Measurements from ENCODE around the gene LCE1F.

DNA sequence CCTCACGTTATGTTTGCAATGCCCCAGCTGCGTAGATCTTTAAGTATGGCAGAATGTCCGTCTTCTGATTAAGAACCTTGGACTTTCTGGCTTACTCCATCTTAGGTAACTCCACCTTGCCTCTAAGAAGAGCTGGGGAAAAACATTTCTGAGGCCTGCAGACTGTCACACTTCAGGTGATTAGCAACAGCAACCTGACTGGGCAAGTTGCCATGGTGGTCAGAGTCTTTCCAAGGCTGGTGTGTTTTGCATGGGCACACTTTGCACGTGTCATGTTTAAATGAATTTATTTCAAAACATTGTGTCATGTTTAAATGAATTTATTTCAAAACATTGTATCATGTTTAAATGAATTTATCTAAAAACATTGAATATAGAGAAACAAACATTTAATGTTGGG, 16.3 kb upstream of the LCE1F start:
- TF ChIP-seq CTCF (IDR thresholded peaks at IDR 0.05; ENCODE audit: low read length), result no peak
- TF ChIP-seq EZH2 (optimal IDR thresholded peaks at IDR 0.05; ENCODE audit: low read depth, low read length), result no peak
- TF ChIP-seq EZH2phosphoT487 (IDR thresholded peaks at IDR 0.05; ENCODE audit: low read length), result no peak
